Measurements from ENCODE around the gene MEIS2. TPM values are rescaled to one million over a fixed set of nuclear protein-coding genes. Genes with fewer than 3 reads are reported as not detected.

Gene MEIS2
- total and polyA plus RNA-seq, 9 donors = 27.7 to 73.7 (median 47.7) TPM

DNA sequence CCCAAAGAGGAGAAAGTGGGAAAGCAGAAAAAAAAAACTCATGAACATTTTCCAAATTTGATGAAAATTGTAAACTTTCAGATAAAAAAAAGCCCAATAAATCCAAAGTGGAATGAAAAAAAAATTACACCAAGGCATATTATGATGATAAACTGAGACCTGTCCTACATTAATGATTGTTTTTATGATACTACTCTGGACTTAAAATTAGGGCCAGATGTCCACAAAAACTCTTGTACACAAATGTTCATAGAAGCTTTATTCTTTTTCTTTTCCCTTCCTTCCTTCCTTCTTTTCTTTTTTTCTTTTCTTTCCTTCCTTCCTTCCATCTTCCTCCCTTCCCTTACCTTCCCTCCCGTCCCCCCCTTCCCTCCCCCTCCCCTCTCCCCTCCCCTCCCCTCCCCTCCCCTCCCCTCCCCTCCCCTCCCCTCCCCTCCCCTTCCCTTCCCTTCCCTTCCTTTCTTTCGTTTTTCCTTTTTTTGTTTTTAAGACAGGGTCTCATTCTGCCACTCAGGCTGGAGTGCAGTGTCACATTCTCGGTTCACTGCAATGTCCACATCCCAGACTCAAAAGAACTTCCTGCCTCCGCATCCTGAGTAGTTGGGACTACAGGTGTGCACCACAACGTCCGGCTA, 243.9 kb downstream of the MEIS2 start:
- TF ChIP-seq POLR2A (IDR thresholded peaks at IDR 0.05) (no peak), EP300 (IDR thresholded peaks at IDR 0.05) (no peak)
- TF ChIP-seq, protein P1, sequence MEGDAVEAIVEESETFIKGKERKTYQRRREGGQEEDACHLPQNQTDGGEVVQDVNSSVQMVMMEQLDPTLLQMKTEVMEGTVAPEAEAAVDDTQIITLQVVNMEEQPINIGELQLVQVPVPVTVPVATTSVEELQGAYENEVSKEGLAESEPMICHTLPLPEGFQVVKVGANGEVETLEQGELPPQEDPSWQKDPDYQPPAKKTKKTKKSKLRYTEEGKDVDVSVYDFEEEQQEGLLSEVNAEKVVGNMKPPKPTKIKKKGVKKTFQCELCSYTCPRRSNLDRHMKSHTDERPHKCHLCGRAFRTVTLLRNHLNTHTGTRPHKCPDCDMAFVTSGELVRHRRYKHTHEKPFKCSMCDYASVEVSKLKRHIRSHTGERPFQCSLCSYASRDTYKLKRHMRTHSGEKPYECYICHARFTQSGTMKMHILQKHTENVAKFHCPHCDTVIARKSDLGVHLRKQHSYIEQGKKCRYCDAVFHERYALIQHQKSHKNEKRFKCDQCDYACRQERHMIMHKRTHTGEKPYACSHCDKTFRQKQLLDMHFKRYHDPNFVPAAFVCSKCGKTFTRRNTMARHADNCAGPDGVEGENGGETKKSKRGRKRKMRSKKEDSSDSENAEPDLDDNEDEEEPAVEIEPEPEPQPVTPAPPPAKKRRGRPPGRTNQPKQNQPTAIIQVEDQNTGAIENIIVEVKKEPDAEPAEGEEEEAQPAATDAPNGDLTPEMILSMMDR (IDR thresholded peaks at IDR 0.05) = no peak
- DNase-seq = no peak
- H3K36me3 ChIP-seq = no peaks in the 10 kb centered on the region
- H3K4me3 ChIP-seq = no peak overlapping the region
- WGBS, 3 donors = 73 to 86% (median 83%) methylated on average over 5 to 6 of the region's 6 CpGs
- H3K27ac ChIP-seq = no peak overlapping the region
- no peaks in the 10 kb centered on the region for H3K4me1 ChIP-seq (ENCODE audit: insufficient read depth)
- intact Hi-C loops (cut with DNase I) = no loop called here
- H3K27me3 ChIP-seq = no peaks in the 10 kb centered on the region
- no peaks in the 10 kb centered on the region for H3K9me3 ChIP-seq

DNA sequence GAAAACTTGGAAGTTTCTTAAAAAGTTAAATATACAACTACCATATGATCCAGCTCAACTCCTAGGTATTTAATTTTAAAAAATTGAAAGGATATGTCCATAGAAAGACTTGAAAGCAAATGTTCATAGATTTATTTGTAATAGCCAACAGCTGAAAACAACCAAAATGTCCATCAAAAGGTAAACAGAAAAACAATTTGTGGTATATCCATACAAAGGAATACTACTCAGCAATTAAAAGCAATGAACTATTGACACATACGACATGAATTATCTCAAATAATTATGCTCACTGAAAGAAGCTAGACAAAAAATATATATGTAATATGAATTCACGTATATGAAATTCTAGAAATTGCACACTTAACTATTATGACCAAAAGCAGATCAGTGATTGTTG, 249.5 kb downstream of the MEIS2 start:
- Histone ChIP-seq H3K9me3 (no peaks in the 10 kb centered on the region), H3K36me3 (no peaks in the 10 kb centered on the region), H3K27me3 (no peaks in the 10 kb centered on the region), H3K27ac (no peak overlapping the region), H3K4me3 (no peak overlapping the region), H3K4me1 (ENCODE audit: insufficient read depth) (no peaks in the 10 kb centered on the region)
- WGBS, 3 donors = 73 to 94% (median 93%) methylated on average over 2 of the region's 2 CpGs
- intact Hi-C loops (cut with DNase I) = no loop called here
- DNase-seq = no peak
- TF ChIP-seq, protein P1 (IDR thresholded peaks at IDR 0.05) = no peak
- TF ChIP-seq POLR2A (IDR thresholded peaks at IDR 0.05) = no peak
- TF ChIP-seq EP300 (IDR thresholded peaks at IDR 0.05) = no peak

DNA sequence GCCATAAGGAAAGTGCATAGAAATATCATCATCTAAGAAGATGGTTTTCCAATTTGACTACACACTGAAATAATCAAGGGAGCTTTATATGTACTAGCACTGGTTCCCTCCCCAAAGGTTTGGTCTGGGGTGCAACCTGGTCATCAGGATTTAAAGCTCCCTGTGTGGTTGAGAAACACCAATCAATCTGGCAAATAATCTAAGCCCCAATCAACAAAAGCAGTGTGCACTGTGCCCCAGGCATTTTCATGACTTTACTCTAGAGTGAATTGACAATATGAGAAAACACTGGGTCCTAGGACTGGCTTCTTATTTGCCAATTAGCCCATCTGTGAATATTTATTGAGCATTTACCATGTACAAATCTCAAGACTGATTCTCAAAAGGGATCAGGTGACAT, 255.1 kb downstream of the MEIS2 start:
- no peak for DNase-seq
- no peaks in the 10 kb centered on the region for H3K9me3 ChIP-seq
- no peaks in the 10 kb centered on the region for H3K27me3 ChIP-seq
- TF ChIP-seq, protein P1 (IDR thresholded peaks at IDR 0.05) = no peak
- TF ChIP-seq POLR2A (IDR thresholded peaks at IDR 0.05) = no peak
- TF ChIP-seq EP300 (IDR thresholded peaks at IDR 0.05) = no peak
- no peaks in the 10 kb centered on the region for H3K36me3 ChIP-seq
- intact Hi-C loops (cut with DNase I) = no loop called here
- no peak overlapping the region for H3K27ac ChIP-seq
- H3K4me1 ChIP-seq (ENCODE audit: insufficient read depth) = no peaks in the 10 kb centered on the region
- no peak overlapping the region for H3K4me3 ChIP-seq

DNA sequence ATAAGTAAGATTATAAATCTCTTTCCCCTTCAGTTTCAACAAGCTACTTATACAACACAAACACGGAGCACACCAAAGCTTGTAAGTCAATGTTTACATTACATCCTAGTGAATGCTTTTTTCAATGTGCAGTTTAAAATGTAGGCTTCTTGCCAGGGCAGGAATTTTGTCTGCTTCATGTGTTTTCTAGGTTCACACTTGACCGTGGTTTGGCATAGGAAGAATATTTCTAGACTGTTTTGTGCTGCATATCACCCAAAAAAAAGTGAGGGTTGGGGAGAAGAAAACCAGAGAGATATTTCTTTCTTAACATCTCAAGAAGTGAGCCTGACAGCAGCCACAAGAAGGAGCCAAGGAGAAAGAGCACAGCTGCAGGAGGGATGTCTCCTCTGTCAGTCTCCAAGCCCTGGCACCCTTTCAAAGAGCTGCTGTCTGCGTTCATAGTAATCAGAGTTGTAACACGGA, 255.8 kb downstream of the MEIS2 start:
- DNase-seq = no peak

More for the DNA sequence above, 255.8 kb downstream of the MEIS2 start:
- TF ChIP-seq, protein P1 (IDR thresholded peaks at IDR 0.05) = no peak
- no peak for TF ChIP-seq POLR2A (IDR thresholded peaks at IDR 0.05)
- TF ChIP-seq EP300 (IDR thresholded peaks at IDR 0.05) = no peak
- Histone ChIP-seq H3K27ac (no peak overlapping the region), H3K36me3 (no peaks in the 10 kb centered on the region), H3K27me3 (no peaks in the 10 kb centered on the region), H3K9me3 (no peaks in the 10 kb centered on the region), H3K4me1 (ENCODE audit: insufficient read depth) (no peaks in the 10 kb centered on the region), H3K4me3 (no peak overlapping the region)
- intact Hi-C loops (cut with DNase I) = no loop called here
- WGBS, 3 donors = 1 to 11% (median 8%) methylated on average over 4 of the region's 4 CpGs
